ENCODE measurements around the gene BAAT. TPM values are rescaled to one million over a fixed set of nuclear protein-coding genes. Genes with fewer than 3 reads are reported as not detected.
"Not testable (repeated sequence)": the region's sequence is repeated elsewhere in the genome, so short reads cannot be mapped to it uniquely, and the experiment has no call there.

Gene BAAT
- polyA plus RNA-seq, 1 donor (not counting 4 experiments of a cell fraction or from before 2014, with no cell fraction given) = 0.14 TPM

GRCh38 chr9:101332362-101332761 lies 52.4 kb downstream of the BAAT start:
- dilution Hi-C loops (cut with MboI; ENCODE audit: extremely low pct_ligation_motif_present, low sequenced_read_pairs) = no loop called here
- Histone ChIP-seq H3K36me3 (ENCODE audit: control insufficient read depth in 2 of 2, extremely low read depth in 1 of 2, insufficient read depth in 2 of 2, low read length in 2 of 2) (no peaks in the 10 kb centered on the region), H3K27me3 (ENCODE audit: control insufficient read depth, extremely low read depth, insufficient read depth, low read length) (no peaks in the 10 kb centered on the region), H2AFZ (ENCODE audit: control insufficient read depth, low read length) (no peak overlapping the region), H3K9me1 (ENCODE audit: control insufficient read depth, extremely low read depth, insufficient read depth, low read length) (no peaks in the 10 kb centered on the region), H3K79me2 (ENCODE audit: control insufficient read depth, insufficient read depth, low read length) (no peaks in the 10 kb centered on the region), H3K4me3 (ENCODE audit: control insufficient read depth in 2 of 3, extremely low read depth in 1 of 3, insufficient read depth in 2 of 3, low read depth in 1 of 3, low read length in 3 of 3) (no peak overlapping the region), H3K9ac (ENCODE audit: control insufficient read depth, extremely low read depth, insufficient read depth, low read length) (no peak overlapping the region), H3K4me2 (ENCODE audit: control insufficient read depth, extremely low read depth, insufficient read depth, low read depth, low read length) (no peak overlapping the region), H3K27ac (ENCODE audit: control insufficient read depth, insufficient read depth, low read length) (no peak overlapping the region), H3K9me3 (ENCODE audit: control insufficient read depth, low read depth, low read length) (no peaks in the 10 kb centered on the region), H3K4me1 (ENCODE audit: control insufficient read depth, extremely low read depth, insufficient read depth, low read length) (no peaks in the 10 kb centered on the region), H4K20me1 (ENCODE audit: control insufficient read depth, extremely low read depth, insufficient read depth, low read length) (no peaks in the 10 kb centered on the region)
- no peak for FAIRE-seq
- no peak for DNase-seq (ENCODE audit: low read depth, low spot score)
- TF ChIP-seq EZH2 (IDR thresholded peaks at IDR 0.05; ENCODE audit: low read length) (no peak), CTCF (optimal IDR thresholded peaks at IDR 0.05 in 1 of 3, IDR thresholded peaks at IDR 0.05 in 1 of 3, conservative IDR thresholded peaks at IDR 0.05 in 1 of 3; ENCODE audit: extremely low read depth in 1 of 3, insufficient read depth in 2 of 3, low read length in 3 of 3) (no peak)

- H3K27me3 ChIP-seq (ENCODE audit: control insufficient read depth, extremely low read depth, insufficient read depth, low read length); H3K79me2 ChIP-seq (ENCODE audit: control insufficient read depth, insufficient read depth, low read length); H4K20me1 ChIP-seq (ENCODE audit: control insufficient read depth, extremely low read depth, insufficient read depth, low read length); H3K36me3 ChIP-seq (ENCODE audit: control insufficient read depth in 2 of 2, extremely low read depth in 1 of 2, insufficient read depth in 2 of 2, low read length in 2 of 2); H3K9ac ChIP-seq (ENCODE audit: control insufficient read depth, extremely low read depth, insufficient read depth, low read length); H3K27ac ChIP-seq (ENCODE audit: control insufficient read depth, insufficient read depth, low read length); H2AFZ ChIP-seq (ENCODE audit: control insufficient read depth, low read length); H3K4me3 ChIP-seq (ENCODE audit: control insufficient read depth in 2 of 3, extremely low read depth in 1 of 3, insufficient read depth in 2 of 3, low read depth in 1 of 3, low read length in 3 of 3); H3K9me1 ChIP-seq (ENCODE audit: control insufficient read depth, extremely low read depth, insufficient read depth, low read length); DNase-seq (ENCODE audit: low read depth, low spot score); H3K4me2 ChIP-seq (ENCODE audit: control insufficient read depth, extremely low read depth, insufficient read depth, low read depth, low read length); H3K9me3 ChIP-seq (ENCODE audit: control insufficient read depth, low read depth, low read length); FAIRE-seq; H3K4me1 ChIP-seq (ENCODE audit: control insufficient read depth, extremely low read depth, insufficient read depth, low read length); dilution Hi-C loops (cut with MboI; ENCODE audit: extremely low pct_ligation_motif_present, low sequenced_read_pairs): not testable (repeated sequence)
These were observed 57.3 kb downstream of the BAAT start for GRCh38 chr9:101327422-101327909.

- H3K9me3 ChIP-seq (ENCODE audit: control insufficient read depth, low read depth, low read length) = no peaks in the 10 kb centered on the region
- dilution Hi-C loops (cut with MboI; ENCODE audit: extremely low pct_ligation_motif_present, low sequenced_read_pairs) = no loop called here
- no peaks in the 10 kb centered on the region for H3K27me3 ChIP-seq (ENCODE audit: control insufficient read depth, extremely low read depth, insufficient read depth, low read length)
- H3K4me1 ChIP-seq (ENCODE audit: control insufficient read depth, extremely low read depth, insufficient read depth, low read length) = no peaks in the 10 kb centered on the region
- no peak overlapping the region for H3K4me2 ChIP-seq (ENCODE audit: control insufficient read depth, extremely low read depth, insufficient read depth, low read depth, low read length)
- no peaks in the 10 kb centered on the region for H4K20me1 ChIP-seq (ENCODE audit: control insufficient read depth, extremely low read depth, insufficient read depth, low read length)
- no peak for FAIRE-seq
- DNase-seq (ENCODE audit: low read depth, low spot score) = no peak
- no peak overlapping the region for H3K9ac ChIP-seq (ENCODE audit: control insufficient read depth, extremely low read depth, insufficient read depth, low read length)
- H3K27ac ChIP-seq (ENCODE audit: control insufficient read depth, insufficient read depth, low read length) = no peak overlapping the region
- H3K36me3 ChIP-seq (ENCODE audit: control insufficient read depth in 2 of 2, extremely low read depth in 1 of 2, insufficient read depth in 2 of 2, low read length in 2 of 2) = no peaks in the 10 kb centered on the region
- H3K9me1 ChIP-seq (ENCODE audit: control insufficient read depth, extremely low read depth, insufficient read depth, low read length) = no peaks in the 10 kb centered on the region
- H3K4me3 ChIP-seq (ENCODE audit: control insufficient read depth in 2 of 3, extremely low read depth in 1 of 3, insufficient read depth in 2 of 3, low read depth in 1 of 3, low read length in 3 of 3) = no peak overlapping the region
- no peak overlapping the region for H2AFZ ChIP-seq (ENCODE audit: control insufficient read depth, low read length)
- no peaks in the 10 kb centered on the region for H3K79me2 ChIP-seq (ENCODE audit: control insufficient read depth, insufficient read depth, low read length)
- TF ChIP-seq CTCF (optimal IDR thresholded peaks at IDR 0.05 in 1 of 3, IDR thresholded peaks at IDR 0.05 in 1 of 3, conservative IDR thresholded peaks at IDR 0.05 in 1 of 3; ENCODE audit: extremely low read depth in 1 of 3, insufficient read depth in 2 of 3, low read length in 3 of 3) = no peak
- no peak for TF ChIP-seq EZH2 (IDR thresholded peaks at IDR 0.05; ENCODE audit: low read length)
These were observed 58.3 kb downstream of the BAAT start for GRCh38 chr9:101326501-101326900.

Data from keratinocyte (primary cell).